ENCODE results near the gene NPB. TPM values are rescaled to one million over a fixed set of nuclear protein-coding genes. Genes with fewer than 3 reads are reported as not detected.

NPB gene
- total and polyA plus RNA-seq, 2 of the 8 experiments (the other 6 are each of a cell fraction or from before 2014, with no cell fraction given), result 1.5 to 2.5 TPM

DNA sequence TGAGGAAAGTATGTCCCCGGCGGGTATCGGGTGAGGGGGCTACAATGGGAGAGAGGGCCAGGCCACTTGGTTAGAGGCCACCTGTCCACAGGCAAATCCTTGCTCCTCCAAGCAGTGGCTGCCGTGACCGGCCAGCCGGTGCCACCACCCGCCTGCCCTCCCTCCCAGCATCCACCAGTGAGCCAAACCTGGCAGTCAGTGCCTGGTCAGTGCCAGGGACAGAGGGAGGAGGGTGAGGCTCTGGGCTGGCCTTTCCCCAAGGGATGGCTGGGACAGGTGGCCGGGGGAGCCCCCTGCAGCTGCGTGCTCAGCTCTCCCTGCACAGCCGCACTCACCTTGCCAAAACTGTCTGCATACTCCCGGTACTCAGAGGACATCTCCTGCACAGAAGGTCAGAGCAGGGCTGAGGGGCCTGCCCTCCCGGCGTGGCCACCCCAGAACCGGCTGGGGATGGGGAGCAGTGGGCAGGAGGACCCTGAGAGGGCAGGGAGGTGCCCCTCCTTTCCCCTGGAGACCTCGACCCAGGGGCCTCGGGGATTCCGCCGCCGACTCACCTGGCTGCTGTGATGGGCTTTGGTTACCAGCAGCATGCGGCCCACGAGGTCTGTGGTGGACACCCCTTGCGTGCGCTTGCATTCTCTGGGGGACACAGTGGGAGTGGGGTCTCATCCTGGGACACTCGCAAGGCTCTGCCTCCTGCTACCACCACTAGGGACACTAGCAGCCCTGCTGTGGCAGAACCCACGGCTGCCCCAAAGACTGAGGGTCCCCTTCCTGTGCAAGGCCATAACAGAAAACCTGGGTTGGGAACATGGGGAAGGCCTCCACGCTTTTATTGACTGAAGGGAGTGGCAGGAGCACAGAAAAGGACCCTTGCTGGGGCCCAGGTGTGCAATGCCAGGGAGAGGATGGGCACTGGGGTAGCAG lies 5.4 kb downstream of the NPB start:
- peaks cover 0 to 11% (median 5%) of the 10 kb centered on the region in 4 experiments; a peak in 4 of 7 replicates for H3K27me3 ChIP-seq (replicated peaks in 1 of 4; ENCODE audit: control insufficient read depth in 3 of 4, extremely low read depth in 1 of 4, insufficient read depth in 3 of 4, low read length in 3 of 4)
- POLR2A ChIA-PET (ENCODE audit: partially characterized antibody), result interaction anchor here (1.4 to 1.7 kb wide), 3 partner anchors 14 to 19 kb away, joined by 4 to 5 read pairs (median 5); no protein-coding TSS in a partner anchor
- H3K9me3 ChIP-seq (ENCODE audit: insufficient read depth in 2 of 2, low read depth in 1 of 2, low read length in 1 of 2), result no peaks in the 10 kb centered on the region
- no peak overlapping the region for H4K5ac ChIP-seq (ENCODE audit: insufficient read length, low read depth, low read length)
- H3K56ac ChIP-seq (replicated peaks; ENCODE audit: insufficient read length, low read depth, low read length), result no peak overlapping the region
- H3K9ac ChIP-seq (replicated peaks in 1 of 4; ENCODE audit: extremely low read depth in 1 of 4, low read depth in 3 of 4, low read length in 3 of 4), result no peak overlapping the region
- no peak overlapping the region for H2AFZ ChIP-seq (ENCODE audit: low read length)
- FAIRE-seq, result no peak
- CTCF ChIA-PET (ENCODE audit: partially characterized antibody), result interaction anchor here (1.0 to 1.7 kb wide), 5 partner anchors 16 to 114 kb away, joined by 4 to 7 read pairs (median 4); no protein-coding TSS in a partner anchor
- no peak overlapping the region for H3K4me2 ChIP-seq (ENCODE audit: insufficient read depth in 1 of 2, low read depth in 2 of 2, low read length in 2 of 2)
- DNase-seq (ENCODE audit: low read depth in 1 of 2, low spot score in 2 of 2), result no peak
- TF ChIP-seq, protein P1, sequence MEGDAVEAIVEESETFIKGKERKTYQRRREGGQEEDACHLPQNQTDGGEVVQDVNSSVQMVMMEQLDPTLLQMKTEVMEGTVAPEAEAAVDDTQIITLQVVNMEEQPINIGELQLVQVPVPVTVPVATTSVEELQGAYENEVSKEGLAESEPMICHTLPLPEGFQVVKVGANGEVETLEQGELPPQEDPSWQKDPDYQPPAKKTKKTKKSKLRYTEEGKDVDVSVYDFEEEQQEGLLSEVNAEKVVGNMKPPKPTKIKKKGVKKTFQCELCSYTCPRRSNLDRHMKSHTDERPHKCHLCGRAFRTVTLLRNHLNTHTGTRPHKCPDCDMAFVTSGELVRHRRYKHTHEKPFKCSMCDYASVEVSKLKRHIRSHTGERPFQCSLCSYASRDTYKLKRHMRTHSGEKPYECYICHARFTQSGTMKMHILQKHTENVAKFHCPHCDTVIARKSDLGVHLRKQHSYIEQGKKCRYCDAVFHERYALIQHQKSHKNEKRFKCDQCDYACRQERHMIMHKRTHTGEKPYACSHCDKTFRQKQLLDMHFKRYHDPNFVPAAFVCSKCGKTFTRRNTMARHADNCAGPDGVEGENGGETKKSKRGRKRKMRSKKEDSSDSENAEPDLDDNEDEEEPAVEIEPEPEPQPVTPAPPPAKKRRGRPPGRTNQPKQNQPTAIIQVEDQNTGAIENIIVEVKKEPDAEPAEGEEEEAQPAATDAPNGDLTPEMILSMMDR (IDR thresholded peaks at IDR 0.05; ENCODE audit: control extremely low read depth in 1 of 3, insufficient read depth in 1 of 3, low read depth in 1 of 3, low read length in 3 of 3), result peak in 1 of 3 experiments; percentile 24; a peak in 1 of 4 replicates
- TF ChIP-seq, protein P2, sequence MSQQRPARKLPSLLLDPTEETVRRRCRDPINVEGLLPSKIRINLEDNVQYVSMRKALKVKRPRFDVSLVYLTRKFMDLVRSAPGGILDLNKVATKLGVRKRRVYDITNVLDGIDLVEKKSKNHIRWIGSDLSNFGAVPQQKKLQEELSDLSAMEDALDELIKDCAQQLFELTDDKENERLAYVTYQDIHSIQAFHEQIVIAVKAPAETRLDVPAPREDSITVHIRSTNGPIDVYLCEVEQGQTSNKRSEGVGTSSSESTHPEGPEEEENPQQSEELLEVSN (IDR thresholded peaks at IDR 0.05), result no peak
- H3K14ac ChIP-seq (ENCODE audit: insufficient read length), result no peak overlapping the region
- peaks cover 2% of the 10 kb centered on the region; the same call in 1 of the 2 replicates for H3K79me1 ChIP-seq (ENCODE audit: low read depth, low read length)
- H3K4ac ChIP-seq (replicated peaks; ENCODE audit: insufficient read length, low read depth, low read length), result no peak overlapping the region
- no peak overlapping the region for H2BK20ac ChIP-seq (ENCODE audit: low read length)
- H2AK5ac ChIP-seq (ENCODE audit: low read depth, low read length), result no peak overlapping the region
- peaks cover 3 to 22% of the 10 kb centered on the region in 2 experiments for H4K20me1 ChIP-seq (replicated peaks in 1 of 2; ENCODE audit: control insufficient read depth in 1 of 2, insufficient read depth in 2 of 2, low read length in 2 of 2)
- no peak overlapping the region for H3K27ac ChIP-seq (ENCODE audit: low read depth, low read length)
- no peak overlapping the region for H2BK120ac ChIP-seq (replicated peaks; ENCODE audit: low read depth, low read length)
- no peaks in the 10 kb centered on the region; a peak in 3 of 8 replicates for H3K36me3 ChIP-seq (ENCODE audit: control insufficient read depth in 2 of 4, insufficient read depth in 4 of 4, low read length in 3 of 4)
- H3K79me2 ChIP-seq (ENCODE audit: control insufficient read depth in 1 of 2, insufficient read depth in 2 of 2, low read length in 2 of 2), result no peaks in the 10 kb centered on the region
- no peak overlapping the region for H4K91ac ChIP-seq (replicated peaks; ENCODE audit: insufficient read length, low read length)
- H3K23ac ChIP-seq (ENCODE audit: insufficient read length), result no peak overlapping the region
- H3K4me1 ChIP-seq (replicated peaks in 1 of 4; ENCODE audit: control insufficient read depth in 3 of 4, insufficient read depth in 4 of 4, low read length in 3 of 4), result peaks cover 0 to 10% (median 6%) of the 10 kb centered on the region in 4 experiments; a peak in 3 of 7 replicates
- peak overlapping the region; percentile 63 for H4K8ac ChIP-seq (ENCODE audit: extremely low read depth, insufficient read depth, low read length)
- no peak overlapping the region for H3K4me3 ChIP-seq (ENCODE audit: extremely low read depth in 1 of 4, insufficient read depth in 2 of 4, low read depth in 3 of 4, low read length in 4 of 4)
- H2BK12ac ChIP-seq (ENCODE audit: low read depth, low read length), result no peak overlapping the region
- H3K18ac ChIP-seq (ENCODE audit: extremely low read depth, low read length), result no peak overlapping the region
- peaks cover 7% of the 10 kb centered on the region; the same call in 1 of the 2 replicates for H3K23me2 ChIP-seq (ENCODE audit: low read depth, low read length)
- WGBS, 2 experiments (ENCODE audit: extremely low coverage in 1 of 2, insufficient coverage in 1 of 2, insufficient read length in 1 of 2, insufficient replicate concordance in 2 of 2, low coverage in 1 of 2, low lambda C conversion rate in 2 of 2, missing lambda C conversion rate in 1 of 2), result 91% methylated on average over 22 of the region's 26 CpGs; no CpG with 5 or more reads in 1 of the 2 experiments
- no peak overlapping the region for H2BK15ac ChIP-seq (ENCODE audit: low read length)
- no peak overlapping the region for H2BK5ac ChIP-seq (ENCODE audit: low read depth, low read length)
